Measurements from ENCODE around the gene OR56B1.

DNA sequence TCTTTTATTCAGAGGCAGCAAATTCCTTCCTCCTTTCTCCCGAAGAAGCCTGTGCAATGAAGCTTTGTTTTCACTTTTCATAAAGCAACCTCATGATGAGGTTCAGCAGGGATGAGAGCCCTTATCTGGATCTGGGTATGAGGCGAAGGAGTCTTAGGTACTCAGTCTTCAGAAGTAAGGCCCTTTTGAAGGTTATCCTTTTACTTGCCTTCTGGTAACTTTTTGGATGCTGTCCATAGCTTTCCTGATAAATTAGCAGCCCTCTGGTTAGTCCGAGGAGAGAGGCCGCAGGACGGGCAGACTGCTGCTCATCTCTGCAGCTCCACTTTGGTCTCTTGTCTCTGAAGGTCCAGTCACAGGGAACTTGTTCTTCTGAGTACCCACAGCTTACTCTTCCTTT, 45.5 kb upstream of the OR56B1 start:
- TF ChIP-seq, protein P1, sequence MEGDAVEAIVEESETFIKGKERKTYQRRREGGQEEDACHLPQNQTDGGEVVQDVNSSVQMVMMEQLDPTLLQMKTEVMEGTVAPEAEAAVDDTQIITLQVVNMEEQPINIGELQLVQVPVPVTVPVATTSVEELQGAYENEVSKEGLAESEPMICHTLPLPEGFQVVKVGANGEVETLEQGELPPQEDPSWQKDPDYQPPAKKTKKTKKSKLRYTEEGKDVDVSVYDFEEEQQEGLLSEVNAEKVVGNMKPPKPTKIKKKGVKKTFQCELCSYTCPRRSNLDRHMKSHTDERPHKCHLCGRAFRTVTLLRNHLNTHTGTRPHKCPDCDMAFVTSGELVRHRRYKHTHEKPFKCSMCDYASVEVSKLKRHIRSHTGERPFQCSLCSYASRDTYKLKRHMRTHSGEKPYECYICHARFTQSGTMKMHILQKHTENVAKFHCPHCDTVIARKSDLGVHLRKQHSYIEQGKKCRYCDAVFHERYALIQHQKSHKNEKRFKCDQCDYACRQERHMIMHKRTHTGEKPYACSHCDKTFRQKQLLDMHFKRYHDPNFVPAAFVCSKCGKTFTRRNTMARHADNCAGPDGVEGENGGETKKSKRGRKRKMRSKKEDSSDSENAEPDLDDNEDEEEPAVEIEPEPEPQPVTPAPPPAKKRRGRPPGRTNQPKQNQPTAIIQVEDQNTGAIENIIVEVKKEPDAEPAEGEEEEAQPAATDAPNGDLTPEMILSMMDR (IDR thresholded peaks at IDR 0.05): no peak
- TF ChIP-seq POLR2A (IDR thresholded peaks at IDR 0.05): peak in 1 of 2 donors; percentile 35
